Duodenal mucosa (tissue), 2 donors: Measurements from ENCODE around the gene SMLR1.

Experiments used
- H3K27ac ChIP-seq: one replicate; pipeline ENCODE4 v1.7.0; 2013; ENCODE audit warnings: low read depth, low read length
- H3K27me3 ChIP-seq, 2 donors: one replicate each; pipeline ENCODE4 v1.7.0; 2013; ENCODE audit warnings: low read length in 2 of 2, control low read depth in 1 of 2; ENCODE audit not compliant: insufficient read depth in 2 of 2, control insufficient read depth in 1 of 2
- H3K36me3 ChIP-seq, 2 donors: one replicate each; pipeline ENCODE4 v1.7.0; 2013; ENCODE audit warnings: low read length in 2 of 2, control low read depth in 1 of 2; ENCODE audit not compliant: insufficient read depth in 2 of 2, control insufficient read depth in 1 of 2
- H3K4me1 ChIP-seq, 2 donors: one replicate each; pipeline ENCODE4 v1.7.0; 2013; ENCODE audit warnings: low read length in 2 of 2, control low read depth in 1 of 2; ENCODE audit not compliant: insufficient read depth in 2 of 2, control insufficient read depth in 1 of 2
- H3K4me3 ChIP-seq, 2 donors: one replicate each; pipeline ENCODE4 v1.7.0; 2013; ENCODE audit warnings: low read length in 2 of 2, low read depth in 1 of 2
- H3K9ac ChIP-seq, 2 donors: one replicate each; pipeline ENCODE4 v1.7.0; 2013; ENCODE audit warnings: low read length in 2 of 2, low read depth in 1 of 2
- H3K9me3 ChIP-seq, 2 donors: one replicate each; pipeline ENCODE4 v1.7.0; 2013; ENCODE audit warnings: low read length in 2 of 2, control low read depth in 1 of 2; ENCODE audit not compliant: control insufficient read depth in 1 of 2

SMLR1 gene

GRCh38 chr6:130864344-130864743, 37.1 kb downstream of the SMLR1 start:
- H3K36me3 ChIP-seq: peaks cover 6 to 13% of the 10 kb centered on the region in 2 donors

GRCh38 chr6:130865793-130866192, 38.6 kb downstream of the SMLR1 start:
- Histone ChIP-seq H3K27ac (no peak overlapping the region), H3K4me3 (no peak overlapping the region), H3K36me3 (peaks cover 6 to 18% of the 10 kb centered on the region in 2 donors), H3K4me1 (no peaks in the 10 kb centered on the region), H3K27me3 (no peaks in the 10 kb centered on the region), H3K9me3 (no peaks in the 10 kb centered on the region), H3K9ac (no peak overlapping the region)

More at GRCh38 chr6:130864344-130864743, 37.1 kb downstream of the SMLR1 start:
- Histone ChIP-seq H3K9me3 (no peaks in the 10 kb centered on the region), H3K4me3 (no peak overlapping the region), H3K27ac (no peak overlapping the region), H3K27me3 (no peaks in the 10 kb centered on the region), H3K9ac (no peak overlapping the region), H3K4me1 (no peaks in the 10 kb centered on the region)

- no peak overlapping the region for H3K9ac ChIP-seq
- no peak overlapping the region for H3K4me3 ChIP-seq
- no peak overlapping the region for H3K27ac ChIP-seq
- no peaks in the 10 kb centered on the region for H3K4me1 ChIP-seq
- peaks cover 6 to 15% of the 10 kb centered on the region in 2 donors for H3K36me3 ChIP-seq
- no peaks in the 10 kb centered on the region for H3K27me3 ChIP-seq
- H3K9me3 ChIP-seq: no peaks in the 10 kb centered on the region
Measured at GRCh38 chr6:130869681-130870080, 42.5 kb downstream of the SMLR1 start.

GRCh38 chr6:130870179-130870880, 43.1 kb downstream of the SMLR1 start:
- H3K36me3 ChIP-seq: peaks cover 4 to 14% of the 10 kb centered on the region in 2 donors
- H3K4me1 ChIP-seq: no peaks in the 10 kb centered on the region
- H3K9me3 ChIP-seq: no peaks in the 10 kb centered on the region
- no peak overlapping the region for H3K4me3 ChIP-seq
- no peak overlapping the region for H3K27ac ChIP-seq
- H3K27me3 ChIP-seq: no peaks in the 10 kb centered on the region
- H3K9ac ChIP-seq: no peak overlapping the region

DNA sequence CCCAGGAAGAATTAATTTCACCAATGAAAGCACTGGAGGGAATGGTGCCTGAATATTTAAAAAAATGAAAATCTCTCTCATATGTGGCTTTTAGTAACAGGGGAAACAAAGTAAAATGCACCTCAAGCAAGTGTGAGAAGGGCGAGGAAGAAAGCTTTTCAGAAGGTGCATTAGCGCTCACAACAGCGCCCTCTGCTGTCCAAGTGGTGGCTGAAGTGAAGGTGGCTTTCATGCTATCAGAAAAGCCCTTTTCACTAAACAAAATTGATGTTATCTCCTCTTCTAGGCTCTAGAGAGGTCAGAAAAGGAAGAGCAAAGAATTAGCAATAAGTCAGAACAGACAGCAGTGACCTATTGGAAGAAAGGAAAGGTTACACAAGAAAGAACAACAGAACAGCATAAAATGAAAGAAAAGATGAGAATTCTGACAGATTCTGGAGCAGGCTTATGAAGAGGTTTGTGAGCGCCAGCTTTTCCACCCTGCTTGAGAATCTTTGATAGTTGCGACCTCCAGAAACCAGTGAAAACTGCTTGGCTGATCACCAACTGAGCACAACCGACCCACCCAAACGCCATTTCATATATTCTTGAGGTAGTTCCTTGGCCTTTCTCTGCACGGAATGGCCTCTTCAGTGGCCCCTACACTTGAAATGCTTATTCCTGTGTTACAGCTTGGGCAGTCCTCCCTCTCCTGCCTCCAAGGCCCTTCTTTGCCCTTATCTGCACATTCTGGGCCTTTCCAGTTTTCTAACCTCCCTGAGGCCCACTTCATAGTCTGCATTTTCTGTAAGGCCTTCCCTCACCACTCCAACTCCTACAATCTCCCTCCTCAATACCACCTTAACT, 45.3 kb downstream of the SMLR1 start:
- H3K4me1 ChIP-seq: no peaks in the 10 kb centered on the region
- no peak overlapping the region for H3K4me3 ChIP-seq
- no peaks in the 10 kb centered on the region for H3K9me3 ChIP-seq
- H3K27ac ChIP-seq: no peak overlapping the region
- H3K27me3 ChIP-seq: no peaks in the 10 kb centered on the region
- H3K9ac ChIP-seq: no peak overlapping the region
- H3K36me3 ChIP-seq: peaks cover 0 to 6% of the 10 kb centered on the region in 2 donors

DNA sequence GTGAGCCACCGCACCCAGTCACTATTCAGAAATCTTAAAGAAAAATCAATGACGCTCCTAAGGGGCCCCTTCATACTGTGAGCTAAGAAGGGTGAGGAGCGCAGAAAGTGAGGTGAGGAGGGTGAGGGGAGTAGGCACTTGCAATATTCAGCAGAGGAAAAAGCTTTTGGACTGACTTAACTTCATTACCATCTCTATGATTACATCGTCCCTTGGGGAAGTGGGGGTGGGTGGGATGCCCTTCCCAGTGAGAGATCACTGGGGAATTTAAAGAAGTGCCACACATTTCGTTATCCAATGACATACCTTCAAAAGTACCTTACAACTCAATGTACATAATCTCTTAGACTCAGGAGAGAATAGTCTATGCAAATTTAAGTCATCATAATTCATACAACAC, 46.5 kb downstream of the SMLR1 start:
- Histone ChIP-seq H3K4me3 (no peak overlapping the region), H3K36me3 (peaks cover 0 to 6% of the 10 kb centered on the region in 2 donors), H3K27me3 (no peaks in the 10 kb centered on the region), H3K9me3 (no peaks in the 10 kb centered on the region), H3K4me1 (no peaks in the 10 kb centered on the region), H3K9ac (no peak overlapping the region), H3K27ac (no peak overlapping the region)

- Histone ChIP-seq H3K9ac (no peak overlapping the region), H3K27me3 (no peaks in the 10 kb centered on the region), H3K9me3 (no peaks in the 10 kb centered on the region), H3K27ac (no peak overlapping the region), H3K4me3 (no peak overlapping the region), H3K4me1 (no peaks in the 10 kb centered on the region), H3K36me3 (peaks cover under 1 to 3% of the 10 kb centered on the region in 2 donors)
Measured at GRCh38 chr6:130879826-130880225, 52.6 kb downstream of the SMLR1 start.

DNA sequence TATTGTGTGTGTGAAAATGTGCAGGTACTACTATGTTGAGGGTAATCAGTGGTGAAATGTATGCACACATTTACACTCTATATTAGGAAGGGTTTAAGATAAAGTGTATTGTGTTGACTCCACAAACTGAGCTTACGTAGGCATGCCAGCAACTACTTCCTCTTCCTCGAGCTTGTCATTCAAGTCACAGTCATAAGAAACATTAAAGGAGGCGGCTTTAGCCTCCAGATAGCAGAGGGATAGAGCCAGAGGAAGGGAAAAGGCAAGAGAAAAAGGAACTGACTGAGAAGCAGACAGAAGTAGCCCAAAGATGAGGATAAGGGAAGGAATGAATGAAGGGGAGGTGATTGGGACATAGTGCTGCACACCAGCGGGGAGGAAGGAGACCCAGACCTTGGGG, 55.2 kb downstream of the SMLR1 start:
- no peak overlapping the region for H3K4me3 ChIP-seq
- no peaks in the 10 kb centered on the region for H3K4me1 ChIP-seq
- no peaks in the 10 kb centered on the region for H3K27me3 ChIP-seq
- H3K36me3 ChIP-seq: peaks cover 2 to 3% of the 10 kb centered on the region in 2 donors
- H3K9ac ChIP-seq: no peak overlapping the region
- no peak overlapping the region for H3K27ac ChIP-seq
- H3K9me3 ChIP-seq: no peaks in the 10 kb centered on the region

GRCh38 chr6:130885392-130886192, 58.4 kb downstream of the SMLR1 start:
- no peak overlapping the region for H3K4me3 ChIP-seq
- H3K4me1 ChIP-seq: no peaks in the 10 kb centered on the region
- H3K27me3 ChIP-seq: no peaks in the 10 kb centered on the region
- no peak overlapping the region for H3K9ac ChIP-seq
- no peak overlapping the region for H3K27ac ChIP-seq
- no peaks in the 10 kb centered on the region for H3K9me3 ChIP-seq
- peaks cover 0 to 2% of the 10 kb centered on the region in 2 donors for H3K36me3 ChIP-seq
